ENCODE measurements around the gene HIBCH.

The HIBCH gene, protein sequence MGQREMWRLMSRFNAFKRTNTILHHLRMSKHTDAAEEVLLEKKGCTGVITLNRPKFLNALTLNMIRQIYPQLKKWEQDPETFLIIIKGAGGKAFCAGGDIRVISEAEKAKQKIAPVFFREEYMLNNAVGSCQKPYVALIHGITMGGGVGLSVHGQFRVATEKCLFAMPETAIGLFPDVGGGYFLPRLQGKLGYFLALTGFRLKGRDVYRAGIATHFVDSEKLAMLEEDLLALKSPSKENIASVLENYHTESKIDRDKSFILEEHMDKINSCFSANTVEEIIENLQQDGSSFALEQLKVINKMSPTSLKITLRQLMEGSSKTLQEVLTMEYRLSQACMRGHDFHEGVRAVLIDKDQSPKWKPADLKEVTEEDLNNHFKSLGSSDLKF

DNA sequence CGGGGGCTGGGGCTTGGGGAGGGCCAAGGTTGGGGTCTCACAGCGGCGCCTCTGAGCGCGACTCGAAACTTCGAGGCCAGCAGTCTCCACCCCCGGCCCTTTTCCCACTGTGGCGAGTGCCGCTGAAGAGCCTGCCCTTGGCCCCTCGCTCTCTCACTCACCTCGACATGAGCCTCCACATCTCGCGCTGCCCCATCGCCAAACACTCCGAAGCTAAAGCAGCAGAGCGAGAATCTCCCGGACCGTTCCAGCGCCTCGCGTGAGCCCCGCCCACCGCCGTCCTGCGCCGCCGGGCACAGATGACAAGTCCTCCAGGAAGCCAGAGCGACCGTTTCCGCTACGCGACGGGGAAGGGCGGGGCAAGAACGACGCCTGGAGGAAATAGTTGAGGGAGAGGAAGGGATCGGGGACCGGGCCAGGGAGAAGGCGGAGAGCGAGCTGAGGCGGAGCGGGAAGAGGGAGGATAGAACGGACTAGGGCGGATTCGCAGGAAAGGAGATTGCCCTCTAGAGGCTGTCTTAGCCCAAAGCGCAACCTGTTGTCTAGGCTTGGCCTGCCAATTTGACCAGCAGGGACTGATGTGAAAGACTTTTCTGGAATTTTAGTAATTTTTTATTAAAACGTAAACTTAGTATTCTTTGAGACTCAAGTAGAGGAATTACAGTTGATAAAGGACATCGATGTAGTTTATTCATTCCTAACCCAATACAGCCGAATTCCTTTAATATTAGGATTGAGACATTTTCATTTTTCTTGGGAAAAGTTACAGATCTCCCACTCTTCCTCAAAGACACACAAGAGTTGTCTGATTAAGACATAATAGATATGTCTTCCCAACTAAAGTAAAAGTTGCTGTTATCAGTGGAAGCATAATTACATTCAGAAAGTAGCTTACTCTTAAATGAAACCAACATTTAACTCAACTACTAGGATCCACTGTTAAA is at the start of gene HIBCH:
TSS of gene HIBCH (minus strand) at position 272 of the 944 bp plus-strand sequence. CDS start at position 196, 76 bp downstream.
- TF ChIP-seq, protein P1, sequence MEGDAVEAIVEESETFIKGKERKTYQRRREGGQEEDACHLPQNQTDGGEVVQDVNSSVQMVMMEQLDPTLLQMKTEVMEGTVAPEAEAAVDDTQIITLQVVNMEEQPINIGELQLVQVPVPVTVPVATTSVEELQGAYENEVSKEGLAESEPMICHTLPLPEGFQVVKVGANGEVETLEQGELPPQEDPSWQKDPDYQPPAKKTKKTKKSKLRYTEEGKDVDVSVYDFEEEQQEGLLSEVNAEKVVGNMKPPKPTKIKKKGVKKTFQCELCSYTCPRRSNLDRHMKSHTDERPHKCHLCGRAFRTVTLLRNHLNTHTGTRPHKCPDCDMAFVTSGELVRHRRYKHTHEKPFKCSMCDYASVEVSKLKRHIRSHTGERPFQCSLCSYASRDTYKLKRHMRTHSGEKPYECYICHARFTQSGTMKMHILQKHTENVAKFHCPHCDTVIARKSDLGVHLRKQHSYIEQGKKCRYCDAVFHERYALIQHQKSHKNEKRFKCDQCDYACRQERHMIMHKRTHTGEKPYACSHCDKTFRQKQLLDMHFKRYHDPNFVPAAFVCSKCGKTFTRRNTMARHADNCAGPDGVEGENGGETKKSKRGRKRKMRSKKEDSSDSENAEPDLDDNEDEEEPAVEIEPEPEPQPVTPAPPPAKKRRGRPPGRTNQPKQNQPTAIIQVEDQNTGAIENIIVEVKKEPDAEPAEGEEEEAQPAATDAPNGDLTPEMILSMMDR (IDR thresholded peaks at IDR 0.05; ENCODE audit: borderline replicate concordance, control extremely low read depth, extremely low read depth, insufficient read depth, missing control alignments), result peak; percentile 63
- in situ Hi-C loops (cut with MboI; ENCODE audit: low sequenced_read_pairs, unreplicated experiment), result no loop called here
- DNase-seq (ENCODE audit: low spot score), result peak; percentile 87

DNA sequence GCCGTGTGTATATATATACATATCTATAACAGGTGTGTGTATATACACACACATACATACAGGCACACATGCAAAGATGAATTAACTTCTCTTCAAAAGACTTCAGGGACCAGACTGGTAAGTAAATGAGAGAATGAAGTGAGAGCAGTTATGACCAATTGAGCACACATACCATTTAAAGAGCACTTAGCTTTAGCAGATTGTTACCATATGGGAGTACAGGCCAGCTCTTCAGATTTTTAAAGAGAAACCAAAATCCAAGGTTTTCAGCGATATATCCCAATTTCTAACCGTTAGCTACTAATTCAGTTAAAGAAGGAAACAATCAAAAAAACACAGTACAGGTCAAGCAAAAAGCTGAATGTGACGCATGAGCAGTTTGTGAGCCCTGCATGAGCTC is 47.5 kb upstream of the HIBCH start:
- in situ Hi-C loops (cut with MboI; ENCODE audit: low sequenced_read_pairs, unreplicated experiment), result no loop called here
- TF ChIP-seq, protein P1 (IDR thresholded peaks at IDR 0.05; ENCODE audit: borderline replicate concordance, control extremely low read depth, extremely low read depth, insufficient read depth, missing control alignments), result no peak
- DNase-seq (ENCODE audit: low spot score), result no peak

DNA sequence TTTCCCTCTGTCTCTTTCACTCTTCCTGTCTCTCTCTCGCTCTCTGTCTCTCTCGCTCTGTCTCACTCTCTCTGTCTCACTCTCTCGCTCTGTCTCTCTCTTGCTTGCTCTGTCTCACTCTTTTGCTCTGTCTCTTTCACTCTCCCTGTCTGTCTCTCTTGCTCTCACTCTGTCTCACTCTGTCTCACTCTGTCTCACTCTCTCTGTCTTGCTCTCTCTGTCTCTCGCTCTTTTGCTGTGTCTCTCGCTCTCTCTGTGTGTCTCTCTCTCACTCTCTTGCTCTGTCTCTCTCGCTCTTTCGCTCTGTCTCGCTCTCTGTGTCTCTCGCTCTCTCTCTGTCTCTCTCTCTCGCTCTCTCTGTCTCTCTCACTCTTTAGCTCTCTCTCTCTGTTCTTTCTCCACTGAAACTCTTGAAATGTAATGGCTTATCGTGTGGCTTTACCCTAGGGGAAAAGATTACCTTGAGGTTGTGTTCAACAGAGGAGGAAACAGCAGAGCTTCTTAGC is 46.7 kb upstream of the HIBCH start:
- TF ChIP-seq, protein P1 (IDR thresholded peaks at IDR 0.05; ENCODE audit: borderline replicate concordance, control extremely low read depth, extremely low read depth, insufficient read depth, missing control alignments), result no peak
- DNase-seq (ENCODE audit: low spot score), result no peak
- in situ Hi-C loops (cut with MboI; ENCODE audit: low sequenced_read_pairs, unreplicated experiment), result no loop called here

DNA sequence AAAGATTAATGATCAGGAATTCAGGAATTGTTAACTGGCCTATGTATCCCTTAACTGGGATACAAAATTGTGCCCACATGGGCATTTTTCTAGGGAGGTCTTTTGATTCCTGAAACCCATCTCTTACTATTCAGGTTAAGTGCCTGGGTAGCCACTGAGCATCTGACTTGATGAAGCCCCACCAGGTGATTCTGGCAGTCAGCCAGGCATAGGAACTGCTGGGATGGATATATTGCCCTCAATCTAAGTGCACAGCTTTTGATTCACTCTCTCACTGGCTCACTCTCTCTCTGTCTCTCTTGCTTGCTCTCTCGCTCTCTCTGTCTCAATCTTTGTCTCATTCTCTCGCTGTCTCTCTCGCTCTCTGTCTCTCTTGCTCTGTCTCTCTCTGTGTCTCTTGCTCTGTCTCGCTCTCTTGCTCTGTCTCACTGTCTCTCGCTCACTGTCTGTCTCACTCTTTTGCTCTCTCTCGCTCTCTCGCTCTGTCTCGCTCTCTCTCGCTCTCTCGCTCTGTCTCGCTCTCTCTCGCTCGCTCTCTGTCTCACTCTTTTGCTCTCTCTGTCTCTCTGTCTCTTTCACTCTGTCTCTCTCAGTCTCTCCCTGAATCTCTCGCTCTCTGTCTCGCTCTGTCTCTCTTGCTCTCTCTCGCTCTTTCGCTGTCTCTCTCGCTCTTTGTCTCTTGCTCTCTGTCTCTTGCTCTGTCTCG is 46.0 kb upstream of the HIBCH start:
- in situ Hi-C loops (cut with MboI; ENCODE audit: low sequenced_read_pairs, unreplicated experiment), result no loop called here
- DNase-seq (ENCODE audit: low spot score), result no peak
- TF ChIP-seq, protein P1 (IDR thresholded peaks at IDR 0.05; ENCODE audit: borderline replicate concordance, control extremely low read depth, extremely low read depth, insufficient read depth, missing control alignments), result no peak

DNA sequence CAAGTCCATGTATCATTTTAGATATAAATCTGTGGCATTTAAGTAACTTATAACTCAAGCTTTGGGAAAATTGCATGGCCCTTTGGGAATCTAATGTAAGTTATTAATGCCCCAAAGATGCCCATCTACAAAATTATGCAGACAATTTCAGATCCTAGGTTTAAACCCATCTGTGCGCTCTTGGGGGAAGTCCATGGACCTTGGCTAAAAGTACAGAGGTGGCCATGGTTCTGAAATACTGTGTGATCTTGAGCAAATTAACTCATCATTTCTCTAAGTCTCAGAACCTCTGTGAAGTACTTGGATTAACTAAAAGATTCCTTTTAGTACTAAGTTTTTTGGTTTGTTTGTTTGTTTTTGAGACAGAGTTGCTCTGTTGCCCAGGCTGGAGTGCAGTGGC is 43.3 kb upstream of the HIBCH start:
- DNase-seq (ENCODE audit: low spot score), result no peak
- TF ChIP-seq, protein P1 (IDR thresholded peaks at IDR 0.05; ENCODE audit: borderline replicate concordance, control extremely low read depth, extremely low read depth, insufficient read depth, missing control alignments), result no peak
- in situ Hi-C loops (cut with MboI; ENCODE audit: low sequenced_read_pairs, unreplicated experiment), result no loop called here

DNA sequence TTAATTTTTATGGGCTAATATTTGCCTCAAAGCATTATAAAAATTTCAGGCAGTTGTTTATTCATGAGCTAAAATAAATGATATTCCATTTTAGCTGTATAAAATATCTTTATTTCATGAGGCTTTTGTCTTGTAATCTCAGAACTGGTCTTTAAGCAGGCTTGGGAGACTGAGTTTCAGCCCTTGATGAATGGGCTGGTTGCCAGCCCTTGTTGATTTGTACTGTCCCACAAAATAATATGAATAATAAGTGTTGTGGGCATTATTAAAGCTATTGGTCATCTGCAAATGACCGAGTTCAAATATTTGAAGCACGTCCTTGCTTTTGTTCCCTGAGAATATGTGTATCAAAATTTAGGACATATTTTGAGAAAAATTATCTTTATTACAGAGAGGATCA is 41.9 kb upstream of the HIBCH start:
- TF ChIP-seq, protein P1 (IDR thresholded peaks at IDR 0.05; ENCODE audit: borderline replicate concordance, control extremely low read depth, extremely low read depth, insufficient read depth, missing control alignments), result no peak
- in situ Hi-C loops (cut with MboI; ENCODE audit: low sequenced_read_pairs, unreplicated experiment), result no loop called here
- no peak for DNase-seq (ENCODE audit: low spot score)

All from GM13976 (cell line).